HCT116 (cell line): ENCODE measurements around the gene FREY1.

Experiments used
- CTCF ChIP-seq, 3 experiments: fragments of 200-600 bp in 1 of 3; sonication (generic) in 1 of 3; IDR thresholded peaks in 2 of 3; conservative IDR thresholded peaks in 1 of 3; 2 replicates each; pipeline ENCODE4 v1.5.1; 2012 to 2017; ENCODE audit warnings: low read depth in 2 of 3, low read length in 2 of 3, antibody characterized with exemption in 1 of 3, borderline replicate concordance in 1 of 3, control low read depth in 1 of 3, mild to moderate bottlenecking in 1 of 3, mixed read lengths in 1 of 3, mixed run types in 1 of 3, moderate library complexity in 1 of 3; ENCODE audit not compliant: insufficient read depth in 1 of 3
- EGR1 ChIP-seq: IDR thresholded peaks from 2 replicates; pipeline ENCODE4 v1.6.1; 2012; ENCODE audit warnings: low read depth
- ELF1 ChIP-seq: IDR thresholded peaks from 2 replicates; pipeline ENCODE4 v1.6.1; 2012; ENCODE audit warnings: low read depth, borderline replicate concordance
- EZH2 ChIP-seq: fragments of 200-600 bp; sonication (generic); IDR thresholded peaks from 2 replicates; pipeline ENCODE4 v1.6.1; 2017; ENCODE audit warnings: antibody characterized with exemption, mixed run types
- JUND ChIP-seq: IDR thresholded peaks from 2 replicates; pipeline ENCODE4 v1.6.1; 2012
- MAX ChIP-seq: IDR thresholded peaks from 2 replicates; pipeline ENCODE4 v1.6.1; 2012
- POLR2A ChIP-seq: IDR thresholded peaks from 2 replicates; pipeline ENCODE4 v1.7.0; 2011; ENCODE audit warnings: borderline replicate concordance; ENCODE audit not compliant: insufficient read depth, insufficient read length; ENCODE audit errors: extremely low read depth
- POLR2AphosphoS5 ChIP-seq: IDR thresholded peaks from 2 replicates; pipeline ENCODE4 v1.6.1; 2011; ENCODE audit warnings: mild to moderate bottlenecking, low read depth, low read length, moderate library complexity
- REST ChIP-seq: IDR thresholded peaks from 2 replicates; pipeline ENCODE4 v1.6.1; 2012; ENCODE audit warnings: low read depth
- SIN3A ChIP-seq: IDR thresholded peaks from 2 replicates; pipeline ENCODE4 v1.6.1; 2012; ENCODE audit warnings: low read depth
- SRF ChIP-seq: IDR thresholded peaks from 2 replicates; pipeline ENCODE4 v1.6.1; 2012; ENCODE audit warnings: low read depth
- TCF7L2 ChIP-seq: IDR thresholded peaks from 2 replicates; pipeline ENCODE4 v1.7.0; 2011; ENCODE audit warnings: borderline replicate concordance, inconsistent platforms; ENCODE audit not compliant: insufficient read depth, insufficient read length; ENCODE audit errors: extremely low read depth
- ZNF274 ChIP-seq: fragments of 200-500 bp; sonication (Bioruptor generic); IDR thresholded peaks from 2 replicates; pipeline ENCODE4 v1.6.1; 2014; ENCODE audit warnings: mild to moderate bottlenecking, low read depth, low read length, inconsistent platforms

GRCh38 chr11:45931739-45932138 lies 24.7 kb upstream of the FREY1 start:
- TF ChIP-seq CTCF (IDR thresholded peaks at IDR 0.05 in 2 of 3, conservative IDR thresholded peaks at IDR 0.05 in 1 of 3; ENCODE audit: borderline replicate concordance in 1 of 3, insufficient read depth in 1 of 3, low read depth in 2 of 3, low read length in 2 of 3) (no peak), POLR2A (no peak), EZH2 (no peak), SRF (no peak), POLR2AphosphoS5 (no peak), EGR1 (no peak), MAX (no peak), TCF7L2 (no peak), SIN3A (no peak), ZNF274 (no peak), JUND (no peak), REST (no peak), ELF1 (no peak)
